HepG2 (cell line): Measurements from ENCODE around the gene NPEPL1. TPM values are rescaled to one million over a fixed set of nuclear protein-coding genes. Genes with fewer than 3 reads are reported as not detected.

Experiments
- ATAC-seq: fragments of 200-7000 bp; cut with Tn5 transposase; 3 replicates; pipeline ENCODE4 v1.9.1; 2020; ENCODE audit warnings: mild to moderate bottlenecking, moderate library complexity
- BruUV-seq: library from RNA; stranded (reverse); fragments of 400-500 nt; replicated peaks from 2 replicates; lab custom pipeline; 2021; lab: Mats Ljungman, UMichigan
- CTCF ChIA-PET: fragments of 300-600 bp; formaldehyde crosslinking; extraction: SDS; loops from one replicate; lab custom pipeline; 2021; ENCODE audit warnings: low total read pairs, inconsistent platforms, low intra/inter-chr PET ratio; lab: Yijun Ruan, JAX
- POLR2A ChIA-PET: fragments of 350-600 bp; sonication (Branson Sonifier 250); formaldehyde crosslinking; loops from one replicate; lab custom pipeline; 2020; ENCODE audit warnings: antibody characterized with exemption, inconsistent platforms; lab: Yijun Ruan, JAX
- DNase-seq: peaks from one replicate; pipeline ENCODE4 v3.0.0-alpha.2; 2015; ENCODE audit warnings: low spot score
- FAIRE-seq: peaks from 3 replicates; lab custom pipeline; 2011; peaks lifted over from hg19 to GRCh38; lab: Jason Lieb, UNC
- H2AFZ ChIP-seq: one replicate; pipeline ENCODE4 v1.6.1; 2011; ENCODE audit warnings: low read length, inconsistent platforms
- H3K27ac ChIP-seq: fragments of 300-600 bp; 3 replicates; pipeline ENCODE4 v1.8.0; 2011; ENCODE audit warnings: mixed run types, mild to moderate bottlenecking, mixed read lengths, low read length, inconsistent platforms; ENCODE audit not compliant: insufficient read depth; ENCODE audit errors: extremely low read length
- H3K27me3 ChIP-seq, 2 experiments: fragments of 200-600 bp in 1 of 2; 2 replicates in 1 of 2; 3 replicates in 1 of 2; pipeline versions ENCODE4 v1.6.0 to v1.8.0; 2011; ENCODE audit warnings: low read length in 2 of 2, mild to moderate bottlenecking in 2 of 2, moderate library complexity in 2 of 2, inconsistent platforms in 1 of 2; ENCODE audit not compliant: insufficient read depth in 2 of 2, control insufficient read depth in 1 of 2
- H3K36me3 ChIP-seq, 2 experiments: fragments of 200-600 bp in 1 of 2; replicated peaks in 1 of 2; 2 replicates in 1 of 2; 3 replicates in 1 of 2; pipeline versions ENCODE4 v1.5.1 to v1.8.0; 2011; ENCODE audit warnings: low read length in 2 of 2, inconsistent platforms in 1 of 2; ENCODE audit not compliant: insufficient read depth in 2 of 2, control insufficient read depth in 1 of 2
- H3K4me1 ChIP-seq: 2 replicates; pipeline ENCODE4 v1.5.1; 2012; ENCODE audit warnings: low read length, inconsistent platforms; ENCODE audit not compliant: insufficient read depth
- H3K4me2 ChIP-seq: 2 replicates; pipeline ENCODE4 v1.6.0; 2011; ENCODE audit warnings: low read depth, low read length, inconsistent platforms
- H3K4me3 ChIP-seq, 3 experiments: fragments of 200-600 bp in 1 of 3; sonication (generic), shearing (Covaris generic) in 1 of 3; replicated peaks in 1 of 3; 2 replicates each; pipeline ENCODE4 v1.5.1; 2011 to 2016; ENCODE audit warnings: low read length in 3 of 3, inconsistent platforms in 2 of 3, low read depth in 2 of 3, mild to moderate bottlenecking in 2 of 3, control low read depth in 1 of 3, mixed read lengths in 1 of 3; ENCODE audit not compliant: insufficient read depth in 1 of 3
- H3K79me2 ChIP-seq: one replicate; pipeline ENCODE4 v1.6.1; 2011; ENCODE audit warnings: low read length, inconsistent platforms; ENCODE audit not compliant: insufficient read depth
- H3K9ac ChIP-seq: 2 replicates; pipeline ENCODE4 v1.6.0; 2011; ENCODE audit warnings: mild to moderate bottlenecking, low read depth, low read length, inconsistent platforms; ENCODE audit not compliant: insufficient read depth
- H3K9me3 ChIP-seq: 2 replicates; pipeline ENCODE4 v1.5.1; 2012; ENCODE audit warnings: mild to moderate bottlenecking, low read length
- H4K20me1 ChIP-seq: 2 replicates; pipeline ENCODE4 v1.6.0; 2011; ENCODE audit warnings: inconsistent platforms, mild to moderate bottlenecking, low read length, moderate library complexity; ENCODE audit not compliant: insufficient read depth
- AHR ChIP-seq: IDR thresholded peaks from 2 replicates; pipeline ENCODE4 v1.6.1; 2018; ENCODE audit warnings: missing genetic modification reagents, missing compliant biosample characterization
- ATM ChIP-seq: fragments of 450-650 bp; IDR thresholded peaks from 2 replicates; pipeline ENCODE4 v1.7.1; 2017; ENCODE audit warnings: mild to moderate bottlenecking, borderline replicate concordance
- BHLHE40 ChIP-seq: IDR thresholded peaks from 2 replicates; pipeline ENCODE4 v1.6.1; 2011; ENCODE audit warnings: low read length, improper control_type of control experiment
- DRAP1 ChIP-seq: IDR thresholded peaks from 2 replicates; pipeline ENCODE4 v1.6.1; 2016; ENCODE audit warnings: missing genetic modification reagents, missing compliant biosample characterization
- FIP1L1 ChIP-seq: fragments of 200-400 bp; formaldehyde crosslinking; IDR thresholded peaks from 2 replicates; pipeline ENCODE4 v1.6.1; 2018; ENCODE audit warnings: low read depth, mild to moderate bottlenecking, low read length, moderate library complexity, borderline replicate concordance; ENCODE audit not compliant: insufficient read depth
- PPARG ChIP-seq: conservative IDR thresholded peaks from 2 replicates; pipeline ENCODE4 v1.6.1; 2016; ENCODE audit warnings: missing biosample characterization, missing genetic modification reagents
- TBX3 ChIP-seq: fragments of 450-650 bp; IDR thresholded peaks from 2 replicates; pipeline ENCODE4 v1.6.1; 2017; ENCODE audit warnings: antibody characterized with exemption, mild to moderate bottlenecking, inconsistent platforms, borderline replicate concordance
- ZNF33A ChIP-seq: sonication (generic); formaldehyde crosslinking; IDR thresholded peaks from 2 replicates; pipeline ENCODE4 v1.5.1; 2020; ENCODE audit warnings: missing genetic modification reagents, mild to moderate bottlenecking, moderate library complexity, borderline replicate concordance
- ZNF382 ChIP-seq: sonication (generic); formaldehyde crosslinking; IDR thresholded peaks from 2 replicates; pipeline ENCODE4 v1.5.0; 2020; ENCODE audit warnings: missing genetic modification reagents, mild to moderate bottlenecking, borderline replicate concordance
- ZNF44 ChIP-seq: sonication (generic); formaldehyde crosslinking; IDR thresholded peaks from 2 replicates; pipeline ENCODE4 v1.5.1; 2020; ENCODE audit warnings: mild to moderate bottlenecking, missing genetic modification reagents
- ZNF674 ChIP-seq: sonication (generic); formaldehyde crosslinking; IDR thresholded peaks from 2 replicates; pipeline ENCODE4 v1.5.0; 2020; ENCODE audit warnings: low read depth, mild to moderate bottlenecking, missing genetic modification reagents
- ZNF747 ChIP-seq: sonication (generic); formaldehyde crosslinking; IDR thresholded peaks from 2 replicates; pipeline ENCODE4 v1.8.1; 2023; ENCODE audit warnings: missing genetic modification reagents, mild to moderate bottlenecking, borderline replicate concordance
- WGBS: methylation state at CpG from one replicate; pipeline ENCODE4 v1.1.6; 2017; ENCODE audit warnings: low lambda C conversion rate; 5-methylcytosine and 5-hydroxymethylcytosine counted together
- in situ Hi-C: cut with HindIII; loops from 2 replicates; pipeline ENCODE4 v1.10.0; 2017; ENCODE audit warnings: low pct_unique_long_range_greater_than_20kb; ENCODE audit not compliant: extremely low pct_ligation_motif_present
- intact Hi-C: fragments of 100-400 bp; cut with micrococcal nuclease; formaldehyde crosslinking; loops from one replicate; pipeline ENCODE4 v1.10.0; 2022; ENCODE audit not compliant: unreplicated experiment
- polyA plus RNA-seq, 8 experiments: library from polyadenylated mRNA; depleted of rRNA in 3 of 8; stranded (reverse) in 7 of 8; unstranded in 1 of 8; fragments of >200 nt; fragmentation: Illumina TruSeq in 4 of 8; extraction: Trizol in 4 of 8; gene quantifications; 2 replicates each; pipeline versions ENCODE4 v1.2.1 to v1.2.3, GENCODE V29; 2011 to 2016; ENCODE audit warnings: low read depth in 4 of 8, missing spikeins in 1 of 8, mixed read lengths in 1 of 8; ENCODE audit not compliant: insufficient read depth in 1 of 8
- total RNA-seq, 5 experiments: library from RNA; depleted of rRNA; stranded (reverse); fragments of >200 nt; fragmentation: Illumina TruSeq; extraction: Trizol; gene quantifications; 2 replicates each; pipeline ENCODE4 v1.2.3, GENCODE V29; 2016; ENCODE audit warnings: low read depth in 1 of 5
- TF ChIP-seq, protein P1 (sequence below): sonication (generic); formaldehyde crosslinking; IDR thresholded peaks from 2 replicates; pipeline ENCODE4 v1.4.0; 2020; ENCODE audit warnings: mild to moderate bottlenecking, missing genetic modification reagents
- TF ChIP-seq, protein P2 (sequence below): conservative IDR thresholded peaks from 2 replicates; pipeline ENCODE4 v1.6.1; 2018; ENCODE audit warnings: missing genetic modification reagents

NPEPL1 gene
- total and polyA plus RNA-seq, 2 of the 13 experiments (the other 11 are each of a cell fraction or from before 2014, with no cell fraction given): 4.1 to 7.5 TPM

DNA sequence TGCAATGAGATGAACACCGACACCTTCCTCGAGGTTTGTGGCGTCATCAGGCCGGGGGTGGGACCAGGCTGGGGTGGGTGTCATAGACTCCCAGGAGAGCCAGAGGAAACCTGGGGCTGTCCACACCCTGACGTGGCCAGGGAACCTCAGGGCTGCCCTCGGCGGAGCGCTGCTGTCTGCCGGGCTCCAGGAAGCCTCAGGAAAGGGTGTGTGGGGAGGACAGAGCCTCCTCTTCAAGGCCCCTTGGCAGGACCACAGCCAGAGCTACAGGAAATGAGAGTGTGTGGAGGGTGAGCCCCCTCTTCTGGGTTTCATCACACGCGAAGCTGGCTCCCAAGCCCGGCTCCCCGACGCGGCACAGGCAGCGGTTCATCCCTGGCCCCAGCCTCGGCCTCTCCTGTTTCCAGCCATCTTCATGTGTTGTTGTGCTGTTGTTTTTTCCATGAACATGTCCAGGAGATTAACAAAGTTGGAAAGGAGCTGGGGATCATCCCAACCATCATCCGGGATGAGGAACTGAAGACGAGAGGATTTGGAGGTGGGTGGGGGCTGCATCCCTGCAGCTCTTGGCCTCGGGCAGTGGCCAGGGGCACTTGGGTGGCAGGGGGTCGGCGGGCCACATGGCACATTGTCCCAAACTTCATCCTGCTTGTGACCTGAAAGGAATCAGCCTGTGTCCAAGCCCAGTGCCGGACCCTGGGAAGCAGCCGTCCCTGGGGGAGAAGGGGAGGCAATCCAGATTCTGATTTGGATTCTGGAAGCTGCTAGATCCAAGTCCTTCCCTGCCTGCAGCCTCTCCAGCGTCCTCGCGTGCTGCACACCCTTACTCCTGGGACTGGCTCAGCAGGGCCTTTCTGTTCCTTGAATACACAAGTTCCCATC is 6.4 kb downstream of the NPEPL1 start (continued):
- TF ChIP-seq, protein P1, sequence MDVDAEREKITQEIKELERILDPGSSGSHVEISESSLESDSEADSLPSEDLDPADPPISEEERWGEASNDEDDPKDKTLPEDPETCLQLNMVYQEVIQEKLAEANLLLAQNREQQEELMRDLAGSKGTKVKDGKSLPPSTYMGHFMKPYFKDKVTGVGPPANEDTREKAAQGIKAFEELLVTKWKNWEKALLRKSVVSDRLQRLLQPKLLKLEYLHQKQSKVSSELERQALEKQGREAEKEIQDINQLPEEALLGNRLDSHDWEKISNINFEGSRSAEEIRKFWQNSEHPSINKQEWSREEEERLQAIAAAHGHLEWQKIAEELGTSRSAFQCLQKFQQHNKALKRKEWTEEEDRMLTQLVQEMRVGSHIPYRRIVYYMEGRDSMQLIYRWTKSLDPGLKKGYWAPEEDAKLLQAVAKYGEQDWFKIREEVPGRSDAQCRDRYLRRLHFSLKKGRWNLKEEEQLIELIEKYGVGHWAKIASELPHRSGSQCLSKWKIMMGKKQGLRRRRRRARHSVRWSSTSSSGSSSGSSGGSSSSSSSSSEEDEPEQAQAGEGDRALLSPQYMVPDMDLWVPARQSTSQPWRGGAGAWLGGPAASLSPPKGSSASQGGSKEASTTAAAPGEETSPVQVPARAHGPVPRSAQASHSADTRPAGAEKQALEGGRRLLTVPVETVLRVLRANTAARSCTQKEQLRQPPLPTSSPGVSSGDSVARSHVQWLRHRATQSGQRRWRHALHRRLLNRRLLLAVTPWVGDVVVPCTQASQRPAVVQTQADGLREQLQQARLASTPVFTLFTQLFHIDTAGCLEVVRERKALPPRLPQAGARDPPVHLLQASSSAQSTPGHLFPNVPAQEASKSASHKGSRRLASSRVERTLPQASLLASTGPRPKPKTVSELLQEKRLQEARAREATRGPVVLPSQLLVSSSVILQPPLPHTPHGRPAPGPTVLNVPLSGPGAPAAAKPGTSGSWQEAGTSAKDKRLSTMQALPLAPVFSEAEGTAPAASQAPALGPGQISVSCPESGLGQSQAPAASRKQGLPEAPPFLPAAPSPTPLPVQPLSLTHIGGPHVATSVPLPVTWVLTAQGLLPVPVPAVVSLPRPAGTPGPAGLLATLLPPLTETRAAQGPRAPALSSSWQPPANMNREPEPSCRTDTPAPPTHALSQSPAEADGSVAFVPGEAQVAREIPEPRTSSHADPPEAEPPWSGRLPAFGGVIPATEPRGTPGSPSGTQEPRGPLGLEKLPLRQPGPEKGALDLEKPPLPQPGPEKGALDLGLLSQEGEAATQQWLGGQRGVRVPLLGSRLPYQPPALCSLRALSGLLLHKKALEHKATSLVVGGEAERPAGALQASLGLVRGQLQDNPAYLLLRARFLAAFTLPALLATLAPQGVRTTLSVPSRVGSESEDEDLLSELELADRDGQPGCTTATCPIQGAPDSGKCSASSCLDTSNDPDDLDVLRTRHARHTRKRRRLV (CRISPR knock-in tag): no peak
- no peak for TF ChIP-seq ZNF674 (CRISPR knock-in tag)
- TF ChIP-seq PPARG (CRISPR knock-in tag): no peak
- no peak for TF ChIP-seq AHR
- TF ChIP-seq, all 625 proteins: peak for 0

DNA sequence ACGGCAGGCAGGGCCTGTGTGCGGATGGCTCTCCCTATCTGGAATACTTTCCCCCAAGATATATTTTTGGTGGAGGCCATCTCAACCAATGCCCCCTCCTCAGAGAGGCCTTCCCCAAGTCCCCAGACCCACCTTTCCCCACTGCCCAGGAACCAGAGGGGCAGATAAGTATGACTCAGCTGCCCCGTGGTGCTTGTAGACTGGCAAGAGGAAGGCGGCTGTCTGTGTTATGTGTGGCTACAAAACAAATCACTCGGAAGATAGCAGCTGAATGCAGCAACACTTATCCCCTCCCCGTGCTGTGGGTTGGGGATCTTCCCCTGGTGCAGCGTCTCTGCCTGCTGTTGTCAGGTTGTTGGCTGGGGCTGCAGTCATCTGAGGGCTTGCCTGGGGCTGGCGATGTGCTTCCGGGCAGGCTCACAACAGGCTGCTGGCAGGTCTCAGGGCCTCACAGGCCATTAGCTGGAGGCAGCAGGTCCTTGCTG is 7.1 kb downstream of the NPEPL1 start:
- peaks cover 26 to 33% of the 10 kb centered on the region in 2 experiments; a peak in 4 of 5 replicates for H3K36me3 ChIP-seq
- H2AFZ ChIP-seq: no peak overlapping the region
- intact Hi-C loops (no loop called here), in situ Hi-C loops (no loop called here)
- CTCF ChIA-PET: no interaction called here
- H3K27ac ChIP-seq: no peak overlapping the region
- H3K9ac ChIP-seq: no peak overlapping the region
- no peaks in the 10 kb centered on the region for H3K79me2 ChIP-seq
- FAIRE-seq (no peak), DNase-seq (no peak), ATAC-seq (no peak)
- no TSS peak for BruUV-seq
- no peak overlapping the region for H3K4me2 ChIP-seq
- WGBS: 95% methylated on average over 8 of the region's 9 CpGs
- H3K27me3 ChIP-seq: no peaks in the 10 kb centered on the region
- POLR2A ChIA-PET: no interaction called here
- H3K4me1 ChIP-seq: no peaks in the 10 kb centered on the region
- H4K20me1 ChIP-seq: no peaks in the 10 kb centered on the region; the same call in 1 of the 2 replicates
- no peaks in the 10 kb centered on the region for H3K9me3 ChIP-seq
- no peak overlapping the region for H3K4me3 ChIP-seq
- TF ChIP-seq FIP1L1 (no peak), DRAP1 (CRISPR knock-in tag) (no peak), BHLHE40 (no peak), ZNF44 (CRISPR knock-in tag) (no peak), ATM (no peak), TBX3 (no peak), ZNF382 (CRISPR knock-in tag) (no peak), ZNF33A (CRISPR knock-in tag) (no peak), ZNF747 (CRISPR knock-in tag) (no peak)
- TF ChIP-seq, protein P2, sequence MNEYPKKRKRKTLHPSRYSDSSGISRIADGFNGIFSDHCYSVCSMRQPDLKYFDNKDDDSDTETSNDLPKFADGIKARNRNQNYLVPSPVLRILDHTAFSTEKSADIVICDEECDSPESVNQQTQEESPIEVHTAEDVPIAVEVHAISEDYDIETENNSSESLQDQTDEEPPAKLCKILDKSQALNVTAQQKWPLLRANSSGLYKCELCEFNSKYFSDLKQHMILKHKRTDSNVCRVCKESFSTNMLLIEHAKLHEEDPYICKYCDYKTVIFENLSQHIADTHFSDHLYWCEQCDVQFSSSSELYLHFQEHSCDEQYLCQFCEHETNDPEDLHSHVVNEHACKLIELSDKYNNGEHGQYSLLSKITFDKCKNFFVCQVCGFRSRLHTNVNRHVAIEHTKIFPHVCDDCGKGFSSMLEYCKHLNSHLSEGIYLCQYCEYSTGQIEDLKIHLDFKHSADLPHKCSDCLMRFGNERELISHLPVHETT: no peak
